K562 treated with DMSO at 1 percent for 12 hours (cell line): ENCODE measurements around the gene NKTR. TPM values are rescaled to one million over a fixed set of nuclear protein-coding genes. Genes with fewer than 3 reads are reported as not detected.

Experiments used
- total RNA-seq: library from RNA; unstranded; fragments of 300-600 nt; gene quantifications from 2 replicates; pipeline ENCODE4 v1.2.3, GENCODE V29; 2022; ENCODE audit not compliant: insufficient read depth

Gene NKTR
- 6.0 and 35.9 TPM in 2 replicates for total RNA-seq

DNA sequence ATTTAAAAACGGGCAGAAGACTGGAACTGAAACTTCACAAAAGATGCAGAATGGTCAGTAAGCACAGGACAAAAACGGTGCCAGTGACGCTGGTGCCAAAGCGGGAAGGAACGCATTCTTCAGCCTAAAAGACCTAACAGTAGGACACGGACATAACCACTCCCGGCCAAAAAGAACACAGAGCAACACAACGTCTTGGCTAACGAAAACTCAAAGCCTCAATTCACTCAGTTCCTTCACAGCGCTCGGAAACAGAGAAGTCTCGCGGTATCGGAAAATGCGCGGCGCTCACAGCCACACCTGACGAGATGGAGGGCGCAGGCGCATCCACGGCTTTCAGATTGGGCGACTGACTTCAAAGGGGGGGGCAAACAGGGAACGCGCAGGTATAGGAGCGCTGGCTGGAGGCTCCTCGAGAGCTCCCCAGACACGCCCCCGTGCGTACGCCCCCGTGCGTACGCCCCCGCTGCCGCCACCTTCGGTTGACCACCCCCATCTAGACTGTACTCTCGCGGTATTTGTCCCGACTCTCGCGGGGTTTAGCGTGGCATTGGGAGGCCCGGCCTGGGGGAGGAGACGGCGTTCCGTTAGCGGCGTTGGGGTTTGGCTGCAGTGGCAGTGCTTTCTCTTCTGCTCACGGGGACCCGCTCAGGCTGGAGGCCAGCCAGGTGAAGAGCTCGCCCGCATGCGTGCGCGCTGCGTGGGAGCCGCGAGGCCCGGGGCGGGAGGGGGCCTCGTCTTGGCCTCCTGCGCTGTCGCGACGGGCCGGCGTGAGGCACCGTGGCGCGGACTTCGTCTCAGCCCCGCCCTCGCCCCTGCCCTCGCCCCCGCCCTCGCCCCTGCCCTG, at the start of gene NKTR:
NKTR (plus strand) TSS at position 576 of the 847 bp plus-strand sequence. CDS start 321 bp downstream, outside the sequence.

DNA sequence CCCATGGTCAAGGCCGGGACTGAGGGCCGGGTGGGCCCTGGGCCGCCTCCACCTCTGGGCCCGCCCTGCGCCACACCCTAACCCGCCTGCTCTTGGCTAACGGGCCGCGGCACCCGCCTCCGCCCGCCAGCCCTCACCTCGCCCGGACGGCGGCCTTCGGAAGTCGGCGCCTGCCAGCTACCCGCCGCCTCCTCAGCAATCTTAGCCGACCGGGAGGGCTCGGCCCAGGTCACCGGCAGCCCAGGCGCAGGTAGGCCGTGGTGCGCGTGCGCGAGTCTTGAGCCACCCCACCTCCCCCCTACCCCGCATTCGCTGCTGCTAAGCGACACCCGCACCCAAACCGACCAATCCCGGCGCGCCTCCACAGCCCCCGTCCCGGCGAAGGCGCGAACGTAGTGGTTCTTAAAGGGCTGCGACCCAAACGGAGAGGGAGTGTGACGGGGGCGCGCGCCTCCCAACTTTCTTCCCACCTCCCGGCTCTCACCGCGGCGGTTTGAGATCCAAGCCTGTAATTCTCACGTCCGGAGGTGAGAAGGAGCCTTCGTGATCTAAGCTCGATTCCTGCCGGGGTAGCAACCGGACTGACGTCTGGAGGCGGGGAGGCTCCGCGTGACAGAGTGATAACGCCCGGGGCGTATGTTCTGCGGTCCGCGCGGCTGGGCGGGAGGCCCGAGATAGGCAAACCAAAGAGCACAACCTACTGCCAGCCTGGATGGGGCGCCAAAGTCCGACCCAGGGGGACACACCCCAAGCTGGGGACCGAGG, 18.6 kb upstream of the NKTR start, which contains the start of gene SEC22C:
SEC22C (minus strand) TSS at position 259 of the 765 bp plus-strand sequence. CDS start 12,921 bp downstream, outside the sequence.

DNA sequence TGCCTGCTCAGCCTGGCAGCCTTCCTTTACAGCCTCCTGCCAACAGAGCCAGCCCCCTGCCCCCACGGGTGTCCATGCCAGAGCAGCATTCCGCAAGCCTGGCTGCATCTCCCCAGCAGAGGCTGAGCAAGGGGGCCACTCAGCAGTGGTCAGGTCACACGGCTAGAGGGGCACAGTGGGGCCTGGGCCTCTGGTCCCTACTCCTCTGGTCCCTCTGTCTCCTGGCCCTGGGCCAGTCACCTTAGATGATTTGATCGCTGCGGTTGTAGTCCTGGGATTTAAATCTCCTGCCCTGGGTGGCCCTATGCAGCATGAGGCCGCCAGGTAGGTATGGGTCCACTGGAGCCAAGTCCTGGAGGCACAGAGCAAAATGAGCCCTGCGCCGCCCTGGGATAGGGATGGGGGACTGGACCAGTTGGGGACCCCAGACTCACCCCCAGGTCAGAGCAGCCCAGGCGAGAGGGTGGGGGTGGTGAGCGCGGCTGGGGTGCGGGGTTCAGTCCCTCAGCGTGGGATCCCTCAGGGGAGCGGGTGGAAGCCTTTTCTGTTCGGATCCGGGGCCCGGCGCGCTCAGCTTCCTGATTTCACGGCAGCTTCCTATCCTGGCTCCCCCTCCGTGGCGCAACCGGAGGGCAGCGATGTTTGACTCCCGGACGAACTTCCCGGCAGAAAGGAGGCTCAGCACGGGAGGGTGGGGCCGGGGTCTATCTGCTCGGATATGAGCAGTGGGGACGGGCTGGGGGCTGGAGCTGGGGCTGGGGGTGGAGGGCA, 53.3 kb downstream of the NKTR start, which contains the start of gene ZBTB47:
ZBTB47 (plus strand) TSS at position 138 of the 771 bp plus-strand sequence. CDS start 4,659 bp downstream, outside the sequence.

DNA sequence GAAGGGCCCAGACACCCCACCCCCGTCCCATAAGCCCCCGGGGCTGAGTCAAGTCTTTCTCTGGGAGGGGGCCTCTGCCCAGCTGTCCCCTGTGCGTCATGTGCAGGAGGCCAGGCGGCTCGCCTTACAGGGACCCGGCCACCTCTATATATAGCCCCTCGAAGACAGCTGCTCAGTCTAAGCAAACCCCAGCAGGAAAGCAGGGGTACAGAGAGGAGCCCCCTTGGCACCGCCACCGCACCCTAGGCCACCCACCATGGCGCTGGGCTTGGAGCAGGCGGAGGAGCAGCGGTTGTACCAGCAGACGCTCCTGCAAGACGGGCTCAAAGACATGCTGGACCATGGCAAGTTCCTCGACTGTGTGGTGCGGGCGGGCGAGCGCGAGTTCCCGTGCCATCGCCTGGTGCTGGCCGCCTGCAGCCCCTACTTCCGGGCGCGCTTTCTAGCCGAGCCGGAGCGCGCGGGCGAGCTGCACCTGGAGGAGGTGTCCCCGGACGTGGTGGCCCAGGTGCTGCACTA, 84.9 kb downstream of the NKTR start, which contains the start of gene KLHL40:
KLHL40 (plus strand) TSS at position 175 of the 519 bp plus-strand sequence; CDS start at position 257, 82 bp downstream.

Other genes starting within 250 kb of the NKTR start
- not detected in 2 replicates for gene LYZL4, start 190.1 kb upstream of the NKTR start, total RNA-seq
- gene VIPR1, start 98.0 kb upstream of the NKTR start, total RNA-seq = not detected in 2 replicates
- gene SEC22C, start 18.7 kb upstream of the NKTR start, total RNA-seq = 38.7 and 83.7 TPM in 2 replicates
- gene SS18L2, start 9.8 kb upstream of the NKTR start, total RNA-seq = 64.0 and 84.1 TPM in 2 replicates
- gene ZBTB47, start 53.0 kb downstream of the NKTR start, total RNA-seq = 1.2 and 1.6 TPM in 2 replicates
- not detected in 2 replicates for gene KLHL40, start 84.9 kb downstream of the NKTR start, total RNA-seq
- gene HHATL, start 102.1 kb downstream of the NKTR start, total RNA-seq = not detected in 2 replicates
- gene CCDC13, start 172.6 kb downstream of the NKTR start, total RNA-seq = not detected in 2 replicates
- 108 and 158 TPM in 2 replicates for gene HIGD1A, start 203.8 kb downstream of the NKTR start, total RNA-seq
- 0.48 TPM in 1 of 2 replicates, not detected in the other for gene ACKR2, start 208.8 kb downstream of the NKTR start, total RNA-seq